PC-9 (cell line): ENCODE data around the gene IRF2.

Experiments
- EZH2 ChIP-seq: fragments of 200-600 bp; sonication (generic); IDR thresholded peaks from 2 replicates; pipeline ENCODE4 v1.8.0; 2017; ENCODE audit warnings: antibody characterized with exemption, low read depth
- TF ChIP-seq, protein P1 (sequence below): fragments of 200-600 bp; sonication (generic); conservative IDR thresholded peaks from 2 replicates; pipeline ENCODE4 v1.6.1; 2017; ENCODE audit warnings: mixed run types, antibody characterized with exemption, mild to moderate bottlenecking, moderate library complexity

DNA sequence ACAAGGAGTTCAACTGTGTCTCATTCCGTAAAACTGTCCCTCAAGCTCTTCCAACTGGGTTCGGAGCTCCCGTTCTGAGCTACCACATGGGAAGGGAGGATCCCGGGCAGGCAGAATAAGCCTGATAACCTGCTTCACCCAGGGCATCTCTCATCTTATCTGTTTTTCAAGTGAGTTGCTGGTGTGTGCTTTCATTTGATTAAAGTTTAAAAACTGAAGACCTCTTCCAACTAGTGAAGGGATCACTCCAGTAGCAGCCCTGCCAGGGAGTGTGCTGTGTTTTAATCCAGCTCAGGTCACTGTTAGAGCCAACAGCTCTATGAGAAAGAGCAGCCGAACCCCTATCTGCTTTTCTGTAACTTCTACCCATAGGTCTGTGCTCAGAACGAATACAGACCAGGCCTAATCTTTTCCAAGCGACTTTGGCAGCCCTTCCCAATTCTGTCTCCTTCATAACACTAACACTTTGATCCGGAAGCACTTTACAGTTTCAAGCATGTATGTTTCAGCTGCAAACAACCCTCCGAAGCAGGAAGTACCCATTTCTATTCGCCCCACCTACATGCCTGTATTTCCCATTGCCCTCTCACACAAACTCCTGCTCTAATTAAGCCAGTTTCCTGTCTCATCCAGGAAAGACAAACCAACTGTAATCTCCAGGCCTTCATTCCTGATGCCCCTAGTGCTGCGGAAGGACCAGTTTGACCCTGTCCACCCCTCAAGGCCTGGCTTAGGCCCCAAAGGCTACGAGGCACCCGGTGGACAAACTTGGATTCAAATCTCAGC, 60.9 kb downstream of the IRF2 start:
- TF ChIP-seq, protein P1, sequence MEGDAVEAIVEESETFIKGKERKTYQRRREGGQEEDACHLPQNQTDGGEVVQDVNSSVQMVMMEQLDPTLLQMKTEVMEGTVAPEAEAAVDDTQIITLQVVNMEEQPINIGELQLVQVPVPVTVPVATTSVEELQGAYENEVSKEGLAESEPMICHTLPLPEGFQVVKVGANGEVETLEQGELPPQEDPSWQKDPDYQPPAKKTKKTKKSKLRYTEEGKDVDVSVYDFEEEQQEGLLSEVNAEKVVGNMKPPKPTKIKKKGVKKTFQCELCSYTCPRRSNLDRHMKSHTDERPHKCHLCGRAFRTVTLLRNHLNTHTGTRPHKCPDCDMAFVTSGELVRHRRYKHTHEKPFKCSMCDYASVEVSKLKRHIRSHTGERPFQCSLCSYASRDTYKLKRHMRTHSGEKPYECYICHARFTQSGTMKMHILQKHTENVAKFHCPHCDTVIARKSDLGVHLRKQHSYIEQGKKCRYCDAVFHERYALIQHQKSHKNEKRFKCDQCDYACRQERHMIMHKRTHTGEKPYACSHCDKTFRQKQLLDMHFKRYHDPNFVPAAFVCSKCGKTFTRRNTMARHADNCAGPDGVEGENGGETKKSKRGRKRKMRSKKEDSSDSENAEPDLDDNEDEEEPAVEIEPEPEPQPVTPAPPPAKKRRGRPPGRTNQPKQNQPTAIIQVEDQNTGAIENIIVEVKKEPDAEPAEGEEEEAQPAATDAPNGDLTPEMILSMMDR = no peak
- TF ChIP-seq EZH2 = no peak
